ACHN (cell line): ENCODE data around the gene MAGI2.

ENCODE experiments used
- DNase-seq: peaks from one replicate; pipeline ENCODE4 v3.0.0-alpha.2; 2015
- in situ Hi-C: cut with HindIII; loops from 2 replicates; pipeline ENCODE4 v1.10.0; 2017; ENCODE audit warnings: low sequenced_read_pairs, low pct_ligation_motif_present, low pct_unique_long_range_greater_than_20kb

Gene MAGI2

GRCh38 chr7:78762625-78763024 is 690.8 kb downstream of the MAGI2 start:
- in situ Hi-C loops, result no loop called here
- no peak for DNase-seq

DNA sequence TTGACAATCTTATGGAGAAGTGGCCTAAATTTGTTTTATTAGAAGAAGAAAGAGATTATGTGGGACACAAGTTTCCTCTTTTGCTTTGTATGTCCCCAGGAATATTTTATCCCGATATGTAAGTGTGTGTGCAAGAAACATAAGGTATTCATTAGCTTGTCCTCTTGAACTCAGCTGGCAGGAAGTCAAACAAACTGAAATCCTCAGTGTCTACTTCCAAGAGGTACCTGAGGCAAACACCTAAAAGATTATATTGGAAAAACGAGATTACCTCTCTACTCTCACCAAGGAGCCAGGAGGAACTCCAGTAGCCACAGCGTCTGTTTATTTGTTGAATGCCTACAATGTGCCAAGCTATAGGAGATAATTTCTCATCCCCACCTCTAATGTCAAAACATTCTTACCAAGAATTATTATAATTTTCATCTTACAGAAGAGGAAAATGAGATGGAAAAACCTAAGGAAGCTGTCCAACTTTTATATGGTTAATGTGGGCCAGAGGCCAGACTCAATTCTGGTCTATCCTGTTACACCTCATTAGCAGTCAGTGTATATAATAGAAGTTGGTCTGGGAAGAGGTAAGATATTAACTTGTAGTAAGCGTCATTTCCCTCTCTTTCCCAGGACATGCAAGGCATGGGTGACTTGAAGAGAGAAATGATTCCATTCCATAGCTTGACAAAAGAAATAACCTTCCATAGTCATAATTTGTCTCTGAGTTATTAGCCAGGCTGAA is 692.7 kb downstream of the MAGI2 start:
- DNase-seq, result peak; percentile 29
- in situ Hi-C loops, result no loop called here

- DNase-seq, result no peak
- in situ Hi-C loops, result no loop called here
Measured at GRCh38 chr7:78752554-78752953, 700.9 kb downstream of the MAGI2 start.

- no peak for DNase-seq
- in situ Hi-C loops, result no loop called here
Measured at GRCh38 chr7:78751253-78751652, 702.2 kb downstream of the MAGI2 start.

DNA sequence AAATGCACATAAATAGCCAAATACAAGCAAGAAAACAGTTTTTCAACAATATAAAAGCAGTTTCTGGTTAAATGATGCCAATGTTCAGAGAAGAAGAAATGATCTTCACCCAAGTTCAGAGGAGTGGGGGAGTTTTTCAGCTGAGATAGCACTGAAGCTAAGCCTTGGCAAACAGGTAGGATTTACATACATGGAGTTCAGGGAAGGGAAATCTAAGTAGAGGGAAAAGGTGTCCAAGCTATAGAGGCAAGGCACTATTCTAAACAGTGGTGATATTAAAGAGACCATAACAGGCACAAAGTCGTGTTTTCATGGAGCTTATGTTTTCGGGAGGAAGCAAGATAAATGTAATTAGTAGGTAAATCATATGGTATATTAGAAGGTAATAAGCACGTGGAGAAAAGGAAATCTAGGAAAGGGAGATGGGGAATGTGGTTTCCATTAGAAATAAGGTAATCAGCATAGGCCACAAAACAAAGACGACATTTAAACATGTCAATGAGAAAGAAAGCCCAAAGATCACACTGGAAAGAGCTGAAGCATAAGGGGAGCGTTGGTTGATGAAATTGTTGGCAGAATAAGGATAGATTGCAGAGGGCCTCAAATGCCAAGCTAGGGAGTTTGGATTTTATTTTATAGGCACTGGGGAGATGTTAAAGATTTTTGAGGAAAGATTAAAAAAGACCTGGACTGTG is 704.3 kb downstream of the MAGI2 start:
- DNase-seq, result no peak
- in situ Hi-C loops, result no loop called here

- in situ Hi-C loops, result no loop called here
- DNase-seq, result no peak
Measured at GRCh38 chr7:78747592-78747991, 705.9 kb downstream of the MAGI2 start.

DNA sequence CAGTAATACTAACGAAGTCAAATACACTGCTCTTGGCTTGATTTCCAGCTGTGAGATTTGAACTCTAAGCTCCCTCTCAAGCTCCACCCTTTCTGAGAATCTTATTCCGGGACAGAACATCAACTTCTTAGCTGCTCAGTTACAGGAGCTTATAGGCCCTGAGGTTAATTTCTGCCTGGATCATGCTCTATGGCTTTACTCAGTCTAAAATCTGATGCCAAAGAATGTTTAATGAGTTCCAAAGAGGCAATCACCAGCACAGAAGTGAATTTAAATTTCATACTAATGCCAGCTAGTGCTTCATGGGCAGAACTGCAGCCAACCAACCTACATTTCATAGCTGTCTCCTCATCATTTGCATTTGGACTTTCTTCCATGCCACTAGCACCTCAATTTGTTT is 707.2 kb downstream of the MAGI2 start:
- in situ Hi-C loops, result no loop called here

DNA sequence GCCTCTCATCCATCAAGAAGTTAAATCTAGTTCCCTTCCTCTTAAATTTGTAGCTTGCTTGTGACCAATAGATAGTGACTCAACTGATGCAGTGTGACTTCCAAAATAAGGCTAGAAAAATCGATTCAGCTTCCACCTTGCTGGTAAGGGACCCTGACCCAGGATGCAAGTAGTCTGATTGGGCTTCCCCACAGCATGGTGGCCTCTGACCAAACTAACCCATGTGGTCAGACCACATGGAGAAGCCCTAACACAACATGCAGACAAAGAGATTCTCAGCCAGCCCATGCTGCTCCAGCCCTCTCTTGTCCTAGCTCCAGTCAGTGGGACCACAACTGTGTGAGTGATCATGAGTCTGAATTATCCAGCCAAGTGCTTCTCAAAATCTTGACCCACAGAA is 710.8 kb downstream of the MAGI2 start:
- DNase-seq, result no peak
- in situ Hi-C loops, result no loop called here

More for the DNA sequence above, 707.2 kb downstream of the MAGI2 start:
- no peak for DNase-seq

GRCh38 chr7:78736548-78736947 is 716.9 kb downstream of the MAGI2 start:
- DNase-seq, result no peak
- in situ Hi-C loops, result no loop called here

GRCh38 chr7:78734626-78735025 is 718.8 kb downstream of the MAGI2 start:
- in situ Hi-C loops, result no loop called here
- no peak for DNase-seq

GRCh38 chr7:78720066-78720465 is 733.4 kb downstream of the MAGI2 start:
- in situ Hi-C loops, result no loop called here
- no peak for DNase-seq

- in situ Hi-C loops, result no loop called here
- no peak for DNase-seq
Measured at GRCh38 chr7:78718212-78718611, 735.3 kb downstream of the MAGI2 start.

GRCh38 chr7:78716876-78717275 is 736.6 kb downstream of the MAGI2 start:
- no peak for DNase-seq
- in situ Hi-C loops, result no loop called here

GRCh38 chr7:78714356-78714755 is 739.1 kb downstream of the MAGI2 start:
- in situ Hi-C loops, result no loop called here
- DNase-seq, result no peak

DNA sequence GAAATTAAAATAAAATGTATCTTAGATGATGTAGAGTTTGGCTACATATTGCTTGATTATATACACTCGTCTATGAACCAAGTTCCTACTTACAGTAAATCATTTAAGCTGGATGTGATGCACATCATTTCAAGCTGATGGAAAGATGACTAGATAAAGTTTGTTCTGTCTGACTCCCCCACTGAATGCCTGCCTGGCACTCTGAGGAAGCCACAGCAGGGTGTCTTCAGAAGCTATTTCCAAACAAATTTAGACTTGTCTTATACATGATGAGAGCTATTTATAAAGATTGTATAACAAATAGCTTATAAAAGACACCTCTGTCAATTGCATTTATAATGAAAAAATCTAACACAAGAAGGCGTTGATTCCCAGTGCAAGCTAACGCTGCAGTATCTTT is 741.4 kb downstream of the MAGI2 start:
- DNase-seq, result no peak
- in situ Hi-C loops, result no loop called here

GRCh38 chr7:78709658-78710057 is 743.8 kb downstream of the MAGI2 start:
- no peak for DNase-seq
- in situ Hi-C loops, result no loop called here

GRCh38 chr7:78704504-78704903 is 749.0 kb downstream of the MAGI2 start:
- no peak for DNase-seq
- in situ Hi-C loops, result no loop called here

DNA sequence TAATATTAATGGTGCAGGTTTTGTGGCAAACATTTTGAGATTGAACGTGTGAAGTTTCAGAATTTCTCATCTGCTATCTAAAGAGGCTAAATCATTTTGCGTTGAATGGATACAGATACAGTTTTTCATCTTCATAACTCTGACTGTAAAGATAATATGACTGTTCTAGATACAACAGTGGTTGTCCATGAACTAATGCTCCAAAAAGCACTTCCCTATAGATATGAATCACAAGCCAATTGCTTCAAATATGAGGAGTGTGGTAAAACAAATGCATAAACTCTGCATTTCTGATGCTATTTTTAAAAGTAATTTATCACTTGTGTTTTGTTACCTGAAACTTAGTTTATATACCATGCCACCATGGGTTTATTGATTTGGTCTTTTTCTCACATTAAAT is 750.1 kb downstream of the MAGI2 start:
- DNase-seq, result peak; percentile 6
- in situ Hi-C loops, result no loop called here

DNA sequence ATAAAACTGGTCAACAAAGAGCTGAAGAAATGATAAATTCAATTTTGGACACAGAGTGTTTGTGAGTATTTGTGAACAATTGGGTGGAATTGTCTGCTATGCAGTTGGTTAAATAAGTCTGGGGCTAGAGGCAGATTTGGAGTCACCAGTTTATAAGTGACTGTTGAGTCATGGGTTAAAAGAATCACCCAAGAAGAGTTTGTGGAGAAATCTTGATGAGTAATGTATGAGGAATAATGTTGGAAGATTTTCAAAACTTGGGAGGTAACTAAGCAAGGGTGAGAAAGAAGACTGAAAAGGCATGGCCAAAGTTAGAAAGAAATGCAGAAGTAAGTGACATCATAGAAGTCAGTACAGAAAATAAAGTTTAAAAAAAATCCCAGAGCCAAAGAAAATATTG is 750.7 kb downstream of the MAGI2 start:
- peak; percentile 99 for DNase-seq

GRCh38 chr7:78695826-78696225 is 757.6 kb downstream of the MAGI2 start:
- in situ Hi-C loops, result no loop called here
- DNase-seq, result no peak

More for the DNA sequence above, 750.7 kb downstream of the MAGI2 start:
- in situ Hi-C loops, result no loop called here
